ENCODE measurements around the gene TBL3.

Gene TBL3

DNA sequence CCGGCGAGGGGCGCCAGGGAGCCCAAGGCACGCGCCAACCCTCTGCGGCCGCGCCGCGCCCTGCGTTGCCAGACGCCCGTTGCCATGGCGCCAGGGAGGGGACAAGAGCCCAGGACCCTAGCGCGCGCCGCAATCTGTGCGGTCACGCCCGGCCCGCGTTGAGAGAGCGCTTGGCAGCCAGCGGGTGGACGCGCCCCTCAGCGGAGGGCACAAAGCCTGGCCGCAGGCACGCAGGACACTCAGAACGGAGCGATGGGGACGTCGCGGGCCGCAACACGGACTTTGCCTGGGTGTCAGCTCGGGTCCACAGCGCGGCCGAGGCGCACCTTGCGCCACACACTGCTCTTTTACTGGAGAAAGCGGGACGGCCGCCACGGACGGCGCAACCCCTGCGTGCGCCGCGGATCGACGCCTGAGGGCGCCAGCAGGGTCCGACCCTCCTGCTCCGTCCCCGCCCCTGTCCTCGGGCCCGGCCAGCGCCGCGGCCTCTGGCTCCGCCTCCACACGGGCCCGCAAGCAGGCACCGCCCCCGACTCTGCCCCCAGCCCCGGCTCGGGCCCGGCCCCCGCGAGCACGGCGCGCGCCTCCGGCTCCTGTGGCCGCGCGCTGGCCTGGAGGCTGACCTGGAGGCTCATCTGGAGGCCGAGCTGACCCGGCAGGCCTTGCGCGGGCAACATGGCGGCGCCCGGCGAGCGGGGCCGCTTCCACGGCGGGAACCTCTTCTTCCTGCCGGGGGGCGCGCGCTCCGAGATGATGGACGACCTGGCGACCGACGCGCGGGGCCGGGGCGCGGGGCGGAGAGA, 11.9 kb downstream of the TBL3 start, which contains the start of gene GFER:
TSS of gene GFER (plus strand) at position 650 of the 803 bp plus-strand sequence. CDS start at position 676, 26 bp downstream.
- DNase-seq, result peak; percentile 92 to 95

DNA sequence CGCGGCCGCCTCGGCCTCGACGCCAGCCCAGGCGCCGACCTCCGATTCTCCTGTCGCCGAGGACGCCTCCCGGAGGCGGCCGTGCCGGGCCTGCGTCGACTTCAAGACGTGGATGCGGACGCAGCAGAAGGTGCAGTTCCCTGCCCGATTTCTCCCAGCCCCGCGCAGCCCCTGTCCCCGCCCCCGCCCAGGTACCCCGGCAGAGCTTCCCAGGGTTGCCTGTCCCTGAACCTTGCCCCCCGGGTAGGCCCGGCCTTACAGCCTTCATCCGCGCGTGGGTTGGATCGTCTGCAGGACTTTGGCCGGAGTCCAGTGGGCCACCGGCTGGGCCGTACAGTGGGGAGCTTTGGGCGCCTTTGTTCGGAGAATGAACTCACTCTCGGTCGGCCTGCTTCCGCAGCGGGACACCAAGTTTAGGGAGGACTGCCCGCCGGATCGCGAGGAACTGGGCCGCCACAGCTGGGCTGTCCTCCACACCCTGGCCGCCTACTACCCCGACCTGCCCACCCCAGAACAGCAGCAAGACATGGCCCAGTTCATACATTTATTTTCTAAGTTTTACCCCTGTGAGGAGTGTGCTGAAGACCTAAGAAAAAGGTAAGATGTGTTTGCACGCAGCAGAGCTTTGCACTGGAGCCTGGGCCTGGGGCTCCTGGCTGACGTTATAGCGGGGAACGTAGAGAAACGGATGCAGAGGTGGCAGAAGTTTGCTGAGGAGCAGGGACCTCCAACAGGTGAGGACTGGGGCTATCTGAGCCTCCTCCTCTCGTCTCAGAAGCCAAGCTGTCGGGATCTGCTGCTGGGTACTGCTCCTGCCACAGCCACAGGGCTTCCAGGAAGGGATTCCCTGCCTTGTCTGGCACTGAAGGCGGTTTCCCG, 12.7 kb downstream of the TBL3 start:
- no peak for DNase-seq

DNA sequence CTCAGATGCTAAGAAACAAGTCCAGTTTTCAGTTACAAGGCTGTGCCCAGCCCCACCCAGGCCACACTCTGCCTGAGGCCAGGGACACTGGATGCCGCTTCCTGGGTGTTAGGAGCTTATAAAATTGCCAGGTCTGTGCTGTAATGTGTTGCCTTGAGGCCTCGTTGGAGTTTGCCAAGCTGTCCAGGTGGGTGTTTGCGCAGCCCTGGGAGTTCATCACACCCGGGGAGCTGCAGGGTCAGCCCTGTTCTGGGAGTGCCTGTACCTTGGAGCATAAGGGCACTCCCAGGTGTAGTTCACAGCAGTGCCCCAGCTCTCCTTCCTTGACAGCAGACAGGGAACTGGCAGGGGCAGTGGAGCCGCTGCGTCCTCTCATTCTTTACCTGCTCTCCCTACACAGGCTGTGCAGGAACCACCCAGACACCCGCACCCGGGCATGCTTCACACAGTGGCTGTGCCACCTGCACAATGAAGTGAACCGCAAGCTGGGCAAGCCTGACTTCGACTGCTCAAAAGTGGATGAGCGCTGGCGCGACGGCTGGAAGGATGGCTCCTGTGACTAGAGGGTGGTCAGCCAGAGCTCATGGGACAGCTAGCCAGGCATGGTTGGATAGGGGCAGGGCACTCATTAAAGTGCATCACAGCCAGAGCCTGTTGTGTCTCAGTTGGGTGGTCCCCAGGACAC, 13.8 kb downstream of the TBL3 start:
- no peak for DNase-seq

DNA sequence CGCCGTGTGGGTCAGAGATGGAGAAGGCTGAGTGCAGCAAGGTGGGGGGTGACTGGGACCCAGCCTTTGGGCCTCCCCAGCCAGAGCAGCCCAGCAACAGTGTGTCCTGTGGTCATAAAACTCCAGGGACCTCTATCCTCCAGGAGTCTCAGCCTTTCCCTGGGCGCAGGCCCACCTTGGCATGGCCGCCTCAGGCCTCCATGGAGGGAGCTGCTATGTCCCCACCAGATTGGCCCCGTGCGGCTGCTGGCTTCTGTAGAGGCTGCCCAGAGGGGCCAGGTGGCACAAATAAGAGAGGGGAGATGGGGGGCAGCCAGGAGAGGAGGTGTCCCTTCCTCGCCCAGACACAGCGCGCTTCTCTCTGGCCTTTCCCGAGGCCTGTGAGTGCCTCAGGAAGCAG, 15.3 kb downstream of the TBL3 start:
- DNase-seq, result no peak

DNA sequence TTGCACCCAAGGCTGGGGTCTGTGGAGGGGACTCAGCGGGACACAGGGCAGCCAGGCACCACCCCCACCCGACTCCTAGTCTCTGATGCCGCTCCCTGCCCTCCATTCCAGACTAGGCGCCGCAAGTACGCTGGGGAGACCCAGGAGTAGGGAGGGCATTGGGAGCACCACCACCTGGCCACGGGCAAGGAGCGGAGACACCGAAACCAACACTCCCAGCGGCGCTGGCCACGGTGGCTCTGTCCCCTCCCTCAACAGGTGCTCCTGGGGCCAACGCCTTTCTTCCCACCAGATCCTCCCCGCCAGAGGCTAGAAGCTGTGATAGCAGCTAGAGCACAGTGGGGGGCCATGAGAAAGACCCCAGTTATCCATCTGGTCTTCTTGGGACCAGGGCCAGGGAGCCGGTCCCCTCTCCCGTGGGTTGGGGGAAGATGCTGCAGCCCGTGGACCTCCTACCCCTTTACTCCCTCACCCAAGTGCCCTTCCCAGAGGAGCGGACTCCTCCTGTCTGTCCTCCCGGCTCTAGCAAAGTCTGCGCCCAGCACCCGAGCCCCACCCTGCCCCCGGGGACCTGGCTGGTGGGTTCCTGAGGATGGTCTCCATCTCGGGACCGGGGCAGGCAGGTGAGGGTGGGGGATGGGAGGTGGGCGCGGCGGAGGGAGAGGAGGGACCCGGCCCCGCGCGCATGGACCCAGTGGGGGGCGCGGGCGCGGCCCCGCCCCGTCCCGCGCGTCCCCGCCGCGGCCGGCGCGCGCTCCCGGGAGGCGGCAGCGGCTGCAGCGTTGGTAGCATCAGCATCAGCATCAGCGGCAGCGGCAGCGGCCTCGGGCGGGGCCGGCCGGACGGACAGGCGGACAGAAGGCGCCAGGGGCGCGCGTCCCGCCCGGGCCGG, 17.6 kb downstream of the TBL3 start, which contains the start of gene SYNGR3:
TSS of gene SYNGR3 (plus strand) at position 762 of the 892 bp plus-strand sequence. CDS start 133 bp downstream, outside the sequence.
- no peak for DNase-seq

DNA sequence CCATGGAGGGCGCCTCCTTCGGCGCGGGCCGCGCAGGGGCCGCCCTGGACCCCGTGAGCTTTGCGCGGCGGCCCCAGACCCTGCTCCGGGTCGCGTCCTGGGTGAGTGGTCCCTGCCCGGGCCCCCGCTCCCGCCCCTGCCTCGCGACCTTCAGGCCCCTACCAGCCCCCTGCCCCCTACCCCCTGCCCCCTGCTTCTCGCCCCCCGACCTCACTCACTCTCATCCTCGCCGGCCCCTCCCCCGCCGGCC, 18.2 kb downstream of the TBL3 start:
- DNase-seq, result no peak

DNA sequence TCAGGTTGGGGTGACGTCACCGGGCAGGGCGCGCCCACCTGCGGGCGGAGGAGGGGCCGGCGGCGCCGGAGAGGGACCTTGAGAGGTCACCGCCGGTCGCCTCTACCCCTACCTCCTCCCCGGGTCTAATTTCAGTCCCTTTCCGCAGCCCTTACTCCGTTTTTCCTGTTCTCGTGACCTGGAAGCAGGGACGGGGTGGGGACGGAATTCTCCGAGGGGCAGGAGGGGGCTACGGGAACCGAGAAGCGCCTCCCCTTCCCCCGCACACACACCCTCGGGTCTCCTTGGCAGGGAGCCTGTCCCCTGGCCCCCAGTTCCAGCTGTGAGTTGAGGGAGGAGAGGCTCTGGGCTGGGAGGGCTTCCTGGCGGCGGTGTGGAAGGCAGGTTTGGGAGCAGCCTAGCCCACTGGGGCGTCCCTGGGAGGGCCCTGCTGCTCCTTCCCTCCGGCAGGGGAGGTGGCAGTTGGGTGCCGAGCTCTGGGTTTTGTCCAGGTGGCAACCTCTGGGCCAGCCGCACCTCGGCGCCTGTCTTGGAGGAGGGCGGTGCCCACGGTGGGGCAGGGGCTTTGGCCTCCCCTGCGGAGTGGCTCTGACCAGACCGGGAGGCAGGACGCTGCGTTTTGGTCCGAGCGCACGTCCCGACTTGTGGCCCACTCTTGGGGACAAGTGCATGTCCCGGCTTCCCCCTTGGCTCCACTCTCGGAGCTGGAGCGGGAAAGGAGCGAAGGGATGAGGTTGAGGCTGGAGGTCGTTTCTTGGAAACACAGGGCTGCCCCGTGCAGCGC, 18.7 kb downstream of the TBL3 start:
- DNase-seq, result no peak

DNA sequence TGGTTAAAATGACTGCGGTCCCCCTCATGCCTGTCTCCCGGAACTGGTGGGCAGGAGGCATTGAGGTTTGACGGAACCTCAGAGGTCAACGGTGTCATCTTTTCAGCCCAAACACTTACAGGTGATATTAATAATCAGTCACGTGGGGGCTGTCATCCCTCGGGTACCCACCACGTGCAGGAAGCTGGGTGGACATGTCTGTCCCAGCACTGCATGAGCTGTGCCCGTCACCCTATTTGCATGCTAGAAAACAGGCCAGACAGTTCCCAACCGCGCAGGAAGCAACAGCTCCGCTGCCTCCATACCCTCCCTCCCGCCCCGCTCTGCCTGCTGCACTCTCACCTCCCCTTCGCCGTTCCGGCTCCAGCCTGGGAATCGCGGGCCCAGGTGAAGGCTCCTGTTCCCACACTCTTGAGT, 19.3 kb downstream of the TBL3 start:
- DNase-seq, result no peak

DNA sequence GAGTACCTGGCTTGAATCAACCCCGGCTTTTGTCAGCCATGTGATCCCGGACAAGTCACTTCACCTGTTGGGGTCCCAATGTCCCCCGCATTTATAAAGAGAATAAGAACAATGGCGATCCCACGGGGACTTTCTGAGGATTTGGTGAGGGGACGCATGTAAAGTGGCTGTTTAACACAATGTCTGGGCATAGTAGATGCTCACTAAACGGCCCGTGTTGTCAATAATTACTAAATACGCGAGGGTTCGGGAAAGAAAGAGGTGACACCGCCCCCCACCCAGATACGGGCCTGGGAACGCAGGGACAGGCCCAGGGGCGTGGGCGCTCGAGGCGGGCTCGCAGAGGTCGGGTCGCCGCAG, 19.7 kb downstream of the TBL3 start:
- no peak for DNase-seq

DNA sequence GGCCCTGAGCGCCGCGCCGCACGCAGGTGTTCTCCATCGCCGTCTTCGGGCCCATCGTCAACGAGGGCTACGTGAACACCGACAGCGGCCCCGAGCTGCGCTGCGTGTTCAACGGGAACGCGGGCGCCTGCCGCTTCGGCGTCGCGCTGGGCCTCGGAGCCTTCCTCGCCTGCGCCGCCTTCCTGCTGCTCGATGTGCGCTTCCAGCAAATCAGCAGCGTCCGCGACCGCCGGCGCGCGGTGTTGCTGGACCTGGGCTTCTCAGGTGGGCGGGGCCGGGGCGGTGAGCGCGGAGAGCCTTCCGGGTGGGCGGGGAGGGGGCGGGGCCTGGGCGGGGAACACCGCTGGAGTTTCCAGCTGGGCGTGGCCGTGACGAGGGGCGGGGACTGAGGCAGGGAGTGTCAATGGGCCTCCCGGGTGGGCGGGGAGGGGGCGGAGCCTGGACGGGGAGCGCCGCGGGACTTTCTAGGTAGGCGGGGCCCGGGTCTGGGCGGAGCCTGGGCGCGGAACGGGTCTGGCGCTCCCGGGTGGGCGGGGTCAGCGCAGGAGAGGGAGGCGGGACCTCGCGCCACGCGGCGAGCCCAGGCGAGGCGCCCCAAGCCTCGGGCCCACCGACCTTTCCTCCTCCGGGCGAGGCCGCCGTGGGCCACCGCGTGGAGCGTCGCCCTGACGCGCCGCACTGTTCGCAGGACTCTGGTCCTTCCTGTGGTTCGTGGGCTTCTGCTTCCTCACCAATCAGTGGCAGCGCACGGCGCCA, 20.3 kb downstream of the TBL3 start:
- DNase-seq, result peak; percentile 93 to 96

DNA sequence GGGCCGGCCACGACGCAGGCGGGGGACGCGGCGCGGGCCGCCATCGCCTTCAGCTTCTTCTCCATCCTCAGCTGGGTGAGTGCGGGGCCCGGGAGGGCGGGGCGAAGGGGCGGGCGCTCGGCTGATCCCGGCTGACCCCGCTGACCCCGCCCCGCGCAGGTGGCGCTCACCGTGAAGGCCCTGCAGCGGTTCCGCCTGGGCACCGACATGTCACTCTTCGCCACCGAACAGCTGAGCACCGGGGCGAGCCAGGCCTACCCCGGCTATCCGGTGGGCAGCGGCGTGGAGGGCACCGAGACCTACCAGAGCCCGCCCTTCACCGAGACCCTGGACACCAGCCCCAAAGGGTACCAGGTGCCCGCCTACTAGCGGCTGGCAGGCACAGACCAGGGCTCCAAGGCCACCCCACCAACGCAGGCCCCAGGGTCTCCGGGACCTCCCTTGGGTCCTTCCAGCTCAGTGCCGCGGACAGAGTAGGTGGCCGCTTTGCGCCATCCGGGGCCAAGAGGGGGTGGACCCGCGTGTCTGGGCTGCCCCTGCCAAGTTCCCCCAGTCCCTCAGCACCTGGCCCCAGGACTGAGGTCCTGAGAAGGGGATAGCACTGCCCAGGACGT, 21.0 kb downstream of the TBL3 start:
- no peak for DNase-seq

DNA sequence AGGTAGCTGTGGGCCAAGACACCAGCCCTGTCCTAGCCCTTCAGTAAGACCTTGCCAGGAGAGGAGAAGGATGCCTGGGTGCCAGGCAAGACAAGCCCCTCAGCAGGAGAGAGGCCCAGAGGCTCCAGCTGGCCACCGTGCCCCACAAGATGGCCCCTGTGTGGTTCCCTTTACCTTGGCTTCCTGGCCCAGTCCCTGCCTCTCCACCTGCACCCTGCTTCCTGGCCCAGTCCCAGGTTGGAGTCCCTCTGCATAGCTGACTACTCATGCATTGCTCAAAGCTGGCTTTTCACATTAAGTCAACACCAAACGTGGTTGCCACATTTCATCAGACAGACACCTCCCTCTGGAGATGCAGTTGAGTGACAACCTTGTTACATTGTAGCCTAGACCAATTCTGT, 21.9 kb downstream of the TBL3 start:
- DNase-seq, result no peak

DNA sequence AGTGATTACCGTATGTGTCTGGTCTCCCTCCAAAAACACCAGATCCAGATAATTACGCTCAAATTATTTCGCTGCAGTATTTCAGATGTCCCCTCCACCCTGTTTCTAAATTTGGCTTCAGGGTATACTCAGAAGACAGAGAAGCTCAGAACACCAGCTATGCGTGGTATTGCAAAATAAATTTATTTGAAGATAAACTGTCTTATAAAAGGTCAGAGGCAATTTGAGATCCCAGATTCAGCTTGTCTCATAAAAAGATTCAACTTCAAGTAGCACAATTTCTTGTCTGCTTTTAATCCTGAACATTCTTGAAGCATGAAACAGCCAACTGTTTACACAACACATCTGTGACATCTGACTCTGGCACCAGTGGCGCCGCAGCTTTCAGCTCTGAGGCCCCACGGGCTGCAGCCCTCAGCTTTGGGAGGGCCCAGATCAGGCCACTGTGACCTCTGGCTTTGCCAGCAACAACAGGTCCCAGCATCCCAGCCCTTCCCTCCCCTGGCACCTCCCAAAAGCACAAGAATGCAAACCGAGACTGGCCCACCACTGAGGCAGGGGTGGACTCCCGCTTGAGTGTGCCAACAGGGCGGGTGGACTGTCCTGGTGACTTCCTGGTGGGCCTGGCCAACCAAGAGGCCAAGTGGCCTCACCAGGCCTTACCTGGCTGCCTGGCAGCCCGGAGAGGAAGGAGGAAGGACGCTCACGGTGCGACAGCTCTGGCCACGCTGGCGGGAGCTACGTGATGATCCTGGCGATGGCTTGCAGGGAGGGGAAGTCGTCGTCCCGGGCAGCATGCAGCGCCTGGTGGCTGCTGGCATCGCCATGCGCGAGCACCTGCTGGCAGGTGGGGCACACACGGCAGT, 25.9 kb downstream of the TBL3 start:
- no peak for DNase-seq

DNA sequence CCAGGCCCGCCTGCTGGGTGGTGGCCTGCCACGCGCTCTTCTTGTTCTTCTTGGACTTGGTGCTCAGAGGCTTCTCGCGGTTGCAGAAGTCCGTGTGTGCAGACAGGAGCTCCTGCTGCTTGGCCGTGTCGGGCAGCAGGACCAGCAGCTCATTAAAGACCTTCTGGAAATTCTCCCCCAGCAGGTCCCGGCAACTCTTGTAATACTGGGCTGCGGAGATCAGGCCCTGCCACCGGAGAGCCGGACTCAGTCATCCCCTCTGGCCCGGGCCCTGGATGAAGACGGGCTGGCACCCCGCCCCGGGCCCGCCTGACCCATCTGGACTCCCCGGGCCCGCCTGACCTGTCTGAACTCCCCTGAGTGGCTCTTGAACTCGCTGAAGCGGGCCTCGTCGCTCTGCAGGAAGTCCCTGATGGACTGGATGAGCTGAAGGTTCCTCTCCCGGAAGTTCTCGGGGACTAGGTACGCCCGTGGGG, 26.5 kb downstream of the TBL3 start:
- DNase-seq, result no peak

DNA sequence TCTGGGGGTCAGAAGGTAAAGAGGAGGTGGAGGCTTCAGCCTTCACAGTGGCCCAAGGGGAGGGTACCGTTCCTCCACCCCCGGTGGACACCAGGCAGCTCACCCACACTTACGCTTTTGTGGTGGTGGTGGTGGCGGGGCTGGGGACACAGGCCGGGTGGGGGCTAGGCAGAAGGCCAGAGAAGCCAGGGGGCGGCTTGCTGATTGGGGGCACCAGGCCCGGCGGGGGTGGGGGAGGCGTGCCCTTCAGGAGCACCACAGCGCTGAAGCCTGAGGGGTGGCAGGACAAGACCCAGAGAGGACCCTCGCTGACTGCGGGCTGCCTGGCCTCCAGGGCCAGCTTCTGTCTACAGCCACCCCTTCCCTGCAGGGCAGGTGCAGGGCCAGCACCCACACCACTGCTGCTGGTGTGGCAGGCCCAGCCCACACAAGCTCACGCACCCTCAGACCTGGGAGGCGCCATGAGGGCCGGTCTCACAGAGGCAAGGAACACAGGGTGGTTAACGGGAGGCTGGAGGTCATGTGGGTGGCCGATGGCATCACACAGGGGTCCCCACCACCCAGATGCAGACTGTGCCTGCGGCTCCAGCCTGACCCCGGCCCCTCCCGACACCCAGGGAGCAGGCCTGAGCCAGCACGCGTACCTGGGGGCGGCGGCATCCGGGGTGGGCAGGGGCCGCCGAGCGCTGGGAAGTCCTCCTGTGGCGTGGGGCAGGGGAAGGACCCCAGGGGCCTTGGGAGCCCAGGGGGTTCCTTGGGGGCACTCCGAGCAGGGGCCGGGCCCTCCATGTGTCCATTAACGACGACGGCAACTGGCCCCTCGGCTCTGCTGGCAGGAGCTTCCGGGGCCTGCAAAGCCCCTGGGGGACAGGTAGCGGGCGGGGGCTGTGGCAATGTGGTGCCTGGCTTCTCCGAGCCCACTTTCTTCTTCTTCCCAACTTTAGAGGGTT, 27.3 kb downstream of the TBL3 start:
- no peak for DNase-seq

DNA sequence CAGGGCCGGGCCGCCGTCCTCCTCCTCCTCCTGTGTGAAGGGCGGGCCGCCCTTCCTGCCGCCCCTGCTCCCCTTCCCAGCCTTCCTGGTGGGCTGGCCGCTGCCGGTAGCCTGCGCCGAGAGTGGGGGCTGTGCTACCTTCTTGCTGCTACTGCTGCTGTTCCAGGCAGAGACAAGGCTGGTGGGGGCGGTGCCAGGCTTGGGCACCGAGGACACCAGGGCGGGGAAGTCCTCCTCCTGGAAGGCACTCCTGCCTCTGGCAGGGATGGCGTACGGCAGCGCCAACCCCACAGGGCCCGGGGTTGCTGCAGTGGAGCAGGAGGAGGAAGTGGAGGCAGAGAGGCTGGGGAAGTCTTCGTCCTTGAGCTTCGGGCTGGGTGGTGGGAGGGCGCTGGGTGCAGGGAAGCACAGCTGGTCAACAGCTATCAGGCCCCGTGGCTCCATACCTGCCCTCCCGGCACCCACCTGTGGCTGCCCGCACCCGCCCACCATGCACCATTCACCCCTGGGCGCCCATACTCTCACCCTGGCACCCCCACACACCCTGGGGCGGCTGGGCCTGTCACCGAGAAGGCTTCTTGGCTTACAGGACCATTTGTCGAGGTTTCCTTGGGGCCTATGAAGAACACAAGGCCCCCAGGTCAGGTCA, 28.1 kb downstream of the TBL3 start:
- DNase-seq, result no peak

DNA sequence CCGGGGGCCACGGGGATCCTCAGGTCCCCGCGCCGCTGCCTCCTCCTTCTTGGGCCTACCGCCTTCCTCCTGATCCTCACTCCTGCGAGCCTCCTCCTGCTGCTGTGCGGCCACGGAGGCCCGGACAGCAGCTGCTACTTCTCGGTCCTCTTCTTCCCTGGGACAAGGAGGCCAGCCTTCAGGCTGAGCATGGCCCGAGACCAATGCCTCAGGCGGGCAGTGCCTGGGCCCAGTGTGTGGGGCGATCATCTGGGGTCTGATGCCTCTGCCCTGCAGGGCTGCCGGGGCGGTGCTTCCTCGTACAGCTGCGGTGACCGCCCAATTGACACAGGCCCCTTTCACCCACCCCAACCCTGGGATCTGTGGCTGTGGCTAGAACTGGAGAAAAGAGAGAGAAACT, 29.2 kb downstream of the TBL3 start:
- no peak for DNase-seq

Data from inflammatory macrophage (primary cell).